ENCODE data around the gene NUDT16. TPM values are rescaled to one million over a fixed set of nuclear protein-coding genes. Genes with fewer than 3 reads are reported as not detected.

Gene NUDT16
- total and polyA plus RNA-seq, 2 donors (not counting 1 experiment from before 2014, with no cell fraction given), result 6.0 to 18.8 TPM

- no peak overlapping the region for H3K4me2 ChIP-seq (ENCODE audit: extremely low read depth, insufficient read depth, low read length)
- no peak for DNase-seq (ENCODE audit: low read depth in 2 of 2)
- TF ChIP-seq, protein P1, sequence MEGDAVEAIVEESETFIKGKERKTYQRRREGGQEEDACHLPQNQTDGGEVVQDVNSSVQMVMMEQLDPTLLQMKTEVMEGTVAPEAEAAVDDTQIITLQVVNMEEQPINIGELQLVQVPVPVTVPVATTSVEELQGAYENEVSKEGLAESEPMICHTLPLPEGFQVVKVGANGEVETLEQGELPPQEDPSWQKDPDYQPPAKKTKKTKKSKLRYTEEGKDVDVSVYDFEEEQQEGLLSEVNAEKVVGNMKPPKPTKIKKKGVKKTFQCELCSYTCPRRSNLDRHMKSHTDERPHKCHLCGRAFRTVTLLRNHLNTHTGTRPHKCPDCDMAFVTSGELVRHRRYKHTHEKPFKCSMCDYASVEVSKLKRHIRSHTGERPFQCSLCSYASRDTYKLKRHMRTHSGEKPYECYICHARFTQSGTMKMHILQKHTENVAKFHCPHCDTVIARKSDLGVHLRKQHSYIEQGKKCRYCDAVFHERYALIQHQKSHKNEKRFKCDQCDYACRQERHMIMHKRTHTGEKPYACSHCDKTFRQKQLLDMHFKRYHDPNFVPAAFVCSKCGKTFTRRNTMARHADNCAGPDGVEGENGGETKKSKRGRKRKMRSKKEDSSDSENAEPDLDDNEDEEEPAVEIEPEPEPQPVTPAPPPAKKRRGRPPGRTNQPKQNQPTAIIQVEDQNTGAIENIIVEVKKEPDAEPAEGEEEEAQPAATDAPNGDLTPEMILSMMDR (conservative IDR thresholded peaks at IDR 0.05 in 1 of 2, IDR thresholded peaks at IDR 0.05 in 1 of 2; ENCODE audit: low read depth in 1 of 2, low read length in 2 of 2), result no peak
- TF ChIP-seq EZH2 (IDR thresholded peaks at IDR 0.05; ENCODE audit: low read length, missing control alignments), result no peak
These were observed 5.0 kb downstream of the NUDT16 start for GRCh38 chr3:131386429-131387165.

GRCh38 chr3:131387796-131388489 lies 6.4 kb downstream of the NUDT16 start:
- H3K9ac ChIP-seq (ENCODE audit: insufficient read depth, low read length), result no peak overlapping the region
- no peak overlapping the region for H3K4me3 ChIP-seq (replicated peaks in 1 of 4; ENCODE audit: control extremely low read depth in 1 of 4, insufficient read depth in 1 of 4, low read depth in 3 of 4, low read length in 4 of 4)
- TF ChIP-seq, protein P1 (conservative IDR thresholded peaks at IDR 0.05 in 1 of 2, IDR thresholded peaks at IDR 0.05 in 1 of 2; ENCODE audit: low read depth in 1 of 2, low read length in 2 of 2), result no peak
- no peak for TF ChIP-seq EZH2 (IDR thresholded peaks at IDR 0.05; ENCODE audit: low read length, missing control alignments)
- H3K27me3 ChIP-seq (ENCODE audit: control insufficient read depth, insufficient read depth, low read length), result no peaks in the 10 kb centered on the region
- DNase-seq (ENCODE audit: low read depth in 2 of 2), result no peak
- H3K4me1 ChIP-seq (ENCODE audit: control insufficient read depth, extremely low read depth, insufficient read depth, low read length), result no peaks in the 10 kb centered on the region
- H3K9me3 ChIP-seq (ENCODE audit: control insufficient read depth, insufficient read depth, low read depth, low read length), result no peaks in the 10 kb centered on the region
- no peak overlapping the region for H3K4me2 ChIP-seq (ENCODE audit: extremely low read depth, insufficient read depth, low read length)
- no peaks in the 10 kb centered on the region for H4K20me1 ChIP-seq (ENCODE audit: control insufficient read depth, extremely low read depth, insufficient read depth, low read length)
- H3K79me2 ChIP-seq (ENCODE audit: control insufficient read depth, insufficient read depth, low read length), result no peaks in the 10 kb centered on the region
- H3K27ac ChIP-seq (ENCODE audit: insufficient read depth, low read length), result no peak overlapping the region
- no peak overlapping the region for H2AFZ ChIP-seq (ENCODE audit: low read length)
- H3K36me3 ChIP-seq (ENCODE audit: control insufficient read depth, insufficient read depth, low read length), result no peaks in the 10 kb centered on the region

More at GRCh38 chr3:131386429-131387165, 5.0 kb downstream of the NUDT16 start:
- Histone ChIP-seq H2AFZ (ENCODE audit: low read length) (no peak overlapping the region), H3K79me2 (ENCODE audit: control insufficient read depth, insufficient read depth, low read length) (peaks cover 2% of the 10 kb centered on the region), H3K27ac (ENCODE audit: insufficient read depth, low read length) (no peak overlapping the region), H4K20me1 (ENCODE audit: control insufficient read depth, extremely low read depth, insufficient read depth, low read length) (no peaks in the 10 kb centered on the region), H3K27me3 (ENCODE audit: control insufficient read depth, insufficient read depth, low read length) (no peaks in the 10 kb centered on the region), H3K4me1 (ENCODE audit: control insufficient read depth, extremely low read depth, insufficient read depth, low read length) (no peaks in the 10 kb centered on the region), H3K9me3 (ENCODE audit: control insufficient read depth, insufficient read depth, low read depth, low read length) (no peaks in the 10 kb centered on the region), H3K4me3 (replicated peaks in 1 of 4; ENCODE audit: control extremely low read depth in 1 of 4, insufficient read depth in 1 of 4, low read depth in 3 of 4, low read length in 4 of 4) (no peak overlapping the region), H3K9ac (ENCODE audit: insufficient read depth, low read length) (no peak overlapping the region), H3K36me3 (ENCODE audit: control insufficient read depth, insufficient read depth, low read length) (no peaks in the 10 kb centered on the region)

DNA sequence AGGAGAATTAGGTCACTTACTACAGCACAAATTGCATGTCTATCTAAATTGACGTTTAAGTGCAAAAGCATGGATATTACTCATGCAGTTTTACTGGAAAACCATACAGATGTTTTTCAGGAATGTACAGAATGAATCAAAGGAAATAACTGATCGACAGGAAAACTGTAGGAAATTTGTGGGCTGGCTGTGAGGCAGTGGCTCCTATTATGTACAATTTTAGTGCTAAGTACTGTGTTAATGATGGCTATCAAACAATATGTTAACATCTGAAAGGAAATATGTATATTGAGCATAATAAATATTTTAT lies 6.9 kb downstream of the NUDT16 start:
- peak in 1 of 2 donors; percentile 37 for DNase-seq (ENCODE audit: low read depth in 2 of 2)
- Histone ChIP-seq H3K4me2 (ENCODE audit: extremely low read depth, insufficient read depth, low read length) (no peak overlapping the region), H4K20me1 (ENCODE audit: control insufficient read depth, extremely low read depth, insufficient read depth, low read length) (no peaks in the 10 kb centered on the region), H3K4me1 (ENCODE audit: control insufficient read depth, extremely low read depth, insufficient read depth, low read length) (no peaks in the 10 kb centered on the region), H3K36me3 (ENCODE audit: control insufficient read depth, insufficient read depth, low read length) (no peaks in the 10 kb centered on the region), H3K9ac (ENCODE audit: insufficient read depth, low read length) (no peak overlapping the region), H2AFZ (ENCODE audit: low read length) (no peak overlapping the region), H3K27me3 (ENCODE audit: control insufficient read depth, insufficient read depth, low read length) (no peaks in the 10 kb centered on the region), H3K79me2 (ENCODE audit: control insufficient read depth, insufficient read depth, low read length) (no peaks in the 10 kb centered on the region), H3K27ac (ENCODE audit: insufficient read depth, low read length) (no peak overlapping the region), H3K9me3 (ENCODE audit: control insufficient read depth, insufficient read depth, low read depth, low read length) (no peaks in the 10 kb centered on the region), H3K4me3 (replicated peaks in 1 of 4; ENCODE audit: control extremely low read depth in 1 of 4, insufficient read depth in 1 of 4, low read depth in 3 of 4, low read length in 4 of 4) (no peak overlapping the region)
- no peak for TF ChIP-seq EZH2 (IDR thresholded peaks at IDR 0.05; ENCODE audit: low read length, missing control alignments)
- TF ChIP-seq, protein P1 (conservative IDR thresholded peaks at IDR 0.05 in 1 of 2, IDR thresholded peaks at IDR 0.05 in 1 of 2; ENCODE audit: low read depth in 1 of 2, low read length in 2 of 2), result no peak

Measured in fibroblast of lung (primary cell).